Measurements from ENCODE around the gene NKAIN4.

Gene NKAIN4

GRCh38 chr20:63238514-63239125 lies 15.6 kb downstream of the NKAIN4 start:
- no peaks in the 10 kb centered on the region for H3K4me1 ChIP-seq
- no peak for DNase-seq (ENCODE audit: low spot score in 2 of 2)
- peaks cover 7% of the 10 kb centered on the region; the same call in 1 of the 2 replicates for H3K27me3 ChIP-seq (ENCODE audit: low read depth)
- in situ Hi-C loops (cut with MboI; ENCODE audit: low sequenced_read_pairs), result no loop called here
- no peaks in the 10 kb centered on the region for H3K36me3 ChIP-seq (replicated peaks)
- H3K9me3 ChIP-seq, result no peaks in the 10 kb centered on the region
- H3K4me3 ChIP-seq, result no peak overlapping the region

GRCh38 chr20:63238031-63238430 lies 16.2 kb downstream of the NKAIN4 start:
- in situ Hi-C loops (cut with MboI; ENCODE audit: low sequenced_read_pairs), result no loop called here
- no peak for DNase-seq (ENCODE audit: low spot score in 2 of 2)
- Histone ChIP-seq H3K27me3 (ENCODE audit: low read depth) (peaks cover 11% of the 10 kb centered on the region; the same call in 1 of the 2 replicates), H3K4me3 (no peak overlapping the region), H3K36me3 (replicated peaks) (no peaks in the 10 kb centered on the region), H3K9me3 (no peaks in the 10 kb centered on the region), H3K4me1 (no peaks in the 10 kb centered on the region)

- in situ Hi-C loops (cut with MboI; ENCODE audit: low sequenced_read_pairs), result no loop called here
- Histone ChIP-seq H3K4me3 (no peak overlapping the region), H3K36me3 (replicated peaks) (no peaks in the 10 kb centered on the region), H3K4me1 (no peaks in the 10 kb centered on the region), H3K27me3 (ENCODE audit: low read depth) (peaks cover 18% of the 10 kb centered on the region), H3K9me3 (no peaks in the 10 kb centered on the region)
- DNase-seq (ENCODE audit: low spot score in 2 of 2), result no peak
These were observed 18.0 kb downstream of the NKAIN4 start for GRCh38 chr20:63236116-63236837.

- Histone ChIP-seq H3K9me3 (no peaks in the 10 kb centered on the region), H3K27me3 (ENCODE audit: low read depth) (peaks cover 21% of the 10 kb centered on the region), H3K4me1 (no peaks in the 10 kb centered on the region), H3K36me3 (replicated peaks) (no peaks in the 10 kb centered on the region), H3K4me3 (no peak within 1 kb of the TSS)
- in situ Hi-C loops (cut with MboI; ENCODE audit: low sequenced_read_pairs), result no loop called here
- DNase-seq (ENCODE audit: low spot score in 2 of 2), result no peak
These were observed 18.8 kb downstream of the NKAIN4 start, which contains the start of gene BIRC7 for GRCh38 chr20:63235399-63235983. BIRC7 (plus strand) TSS chr20:63235905; CDS start chr20:63236097, 192 bp downstream.

DNA sequence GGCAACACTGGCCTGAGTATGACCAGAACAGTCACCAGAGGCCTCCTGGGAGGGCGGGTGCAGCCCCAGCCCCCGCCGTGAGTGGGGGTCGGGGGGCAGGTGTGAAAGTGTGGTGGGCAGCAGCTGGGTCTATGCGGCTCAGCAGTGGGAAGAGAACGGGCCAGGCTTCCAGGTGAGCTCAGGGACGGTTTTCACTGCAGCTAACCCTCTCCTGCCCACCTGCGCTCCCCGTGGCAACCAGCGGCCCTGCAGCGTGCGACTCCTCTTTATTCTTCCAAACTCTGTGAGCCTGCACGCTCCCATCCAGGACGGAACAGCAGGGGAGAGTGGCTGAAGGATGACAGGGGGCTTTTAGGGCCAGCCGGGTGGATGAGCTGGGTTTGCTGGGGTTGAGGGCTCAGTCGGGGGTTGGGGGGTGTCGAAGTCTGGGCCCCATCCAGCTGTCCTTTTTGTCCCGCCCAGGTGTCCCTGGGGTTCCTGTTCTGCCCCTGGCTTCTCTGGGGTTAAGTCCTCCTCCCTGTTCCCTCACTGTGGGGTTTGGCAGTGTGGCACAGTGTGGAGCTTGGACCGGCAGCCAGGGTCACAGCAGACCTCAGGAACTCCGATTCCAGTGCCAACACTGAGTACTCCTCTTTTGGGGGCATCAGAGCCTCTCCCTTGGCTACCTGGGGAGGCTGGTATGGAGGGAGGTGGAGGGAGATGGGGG lies 19.4 kb downstream of the NKAIN4 start:
- Histone ChIP-seq H3K9me3 (no peaks in the 10 kb centered on the region), H3K4me1 (no peaks in the 10 kb centered on the region), H3K4me3 (no peak overlapping the region), H3K27me3 (ENCODE audit: low read depth) (peaks cover 25% of the 10 kb centered on the region), H3K36me3 (replicated peaks) (no peaks in the 10 kb centered on the region)
- DNase-seq (ENCODE audit: low spot score in 2 of 2), result peak; percentile 36 to 62
- in situ Hi-C loops (cut with MboI; ENCODE audit: low sequenced_read_pairs), result no loop called here

- H3K4me1 ChIP-seq, result no peaks in the 10 kb centered on the region
- no peak for DNase-seq (ENCODE audit: low spot score in 2 of 2)
- peaks cover 25% of the 10 kb centered on the region for H3K27me3 ChIP-seq (ENCODE audit: low read depth)
- H3K36me3 ChIP-seq (replicated peaks), result no peaks in the 10 kb centered on the region
- no peak overlapping the region for H3K4me3 ChIP-seq
- in situ Hi-C loops (cut with MboI; ENCODE audit: low sequenced_read_pairs), result no loop called here
- H3K9me3 ChIP-seq, result no peaks in the 10 kb centered on the region
These were observed 20.3 kb downstream of the NKAIN4 start for GRCh38 chr20:63233924-63234323.

GRCh38 chr20:63233061-63233344 lies 21.3 kb downstream of the NKAIN4 start:
- Histone ChIP-seq H3K4me1 (no peaks in the 10 kb centered on the region), H3K36me3 (replicated peaks) (no peaks in the 10 kb centered on the region), H3K4me3 (no peak overlapping the region), H3K27me3 (ENCODE audit: low read depth) (peaks cover 25% of the 10 kb centered on the region), H3K9me3 (no peaks in the 10 kb centered on the region)
- DNase-seq (ENCODE audit: low spot score in 2 of 2), result no peak
- in situ Hi-C loops (cut with MboI; ENCODE audit: low sequenced_read_pairs), result no loop called here

DNA sequence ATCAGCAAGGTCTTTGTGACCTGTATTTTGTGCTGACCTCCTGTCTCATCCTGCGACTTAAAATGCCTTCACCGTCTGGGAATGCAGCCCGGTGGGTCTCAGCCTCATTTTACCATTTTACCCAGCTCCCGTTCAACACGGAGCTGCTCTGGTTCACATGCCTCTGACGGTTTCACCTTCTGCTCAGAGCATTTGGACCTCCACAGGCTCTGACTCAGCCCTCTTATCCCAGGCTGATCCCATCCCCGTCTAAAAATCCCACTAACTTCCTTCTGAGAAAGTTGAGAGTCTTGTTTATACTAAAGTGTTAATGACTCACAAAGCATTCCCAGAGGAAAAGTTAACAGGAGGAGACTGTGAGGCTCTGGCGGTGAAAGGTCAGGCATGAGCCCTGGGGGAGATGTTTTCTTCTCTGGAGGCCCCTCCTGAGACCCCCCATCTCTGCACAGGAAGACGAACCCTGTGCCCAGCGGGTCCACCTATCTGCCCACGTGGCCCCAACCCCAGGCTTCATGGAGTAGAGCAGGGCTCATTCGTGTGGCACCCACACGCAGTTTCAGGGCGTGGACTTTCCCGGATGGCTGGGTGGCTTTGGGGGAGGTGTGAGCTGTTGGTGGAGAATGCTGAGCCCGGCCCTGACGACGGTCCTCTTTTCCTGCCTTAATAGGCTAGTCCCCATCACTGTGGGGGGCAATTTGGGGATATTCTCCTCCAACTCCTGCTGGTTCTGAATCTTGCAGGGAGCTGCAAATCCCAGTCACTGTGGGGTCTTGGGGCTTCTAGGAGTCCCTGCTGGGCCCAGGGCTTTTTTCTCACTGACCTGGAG lies 21.8 kb downstream of the NKAIN4 start:
- H3K27me3 ChIP-seq (ENCODE audit: low read depth), result peaks cover 25% of the 10 kb centered on the region
- no peak overlapping the region for H3K4me3 ChIP-seq
- no peaks in the 10 kb centered on the region for H3K36me3 ChIP-seq (replicated peaks)
- no peaks in the 10 kb centered on the region for H3K4me1 ChIP-seq
- no peak for DNase-seq (ENCODE audit: low spot score in 2 of 2)
- H3K9me3 ChIP-seq, result no peaks in the 10 kb centered on the region
- in situ Hi-C loops (cut with MboI; ENCODE audit: low sequenced_read_pairs), result no loop called here

DNA sequence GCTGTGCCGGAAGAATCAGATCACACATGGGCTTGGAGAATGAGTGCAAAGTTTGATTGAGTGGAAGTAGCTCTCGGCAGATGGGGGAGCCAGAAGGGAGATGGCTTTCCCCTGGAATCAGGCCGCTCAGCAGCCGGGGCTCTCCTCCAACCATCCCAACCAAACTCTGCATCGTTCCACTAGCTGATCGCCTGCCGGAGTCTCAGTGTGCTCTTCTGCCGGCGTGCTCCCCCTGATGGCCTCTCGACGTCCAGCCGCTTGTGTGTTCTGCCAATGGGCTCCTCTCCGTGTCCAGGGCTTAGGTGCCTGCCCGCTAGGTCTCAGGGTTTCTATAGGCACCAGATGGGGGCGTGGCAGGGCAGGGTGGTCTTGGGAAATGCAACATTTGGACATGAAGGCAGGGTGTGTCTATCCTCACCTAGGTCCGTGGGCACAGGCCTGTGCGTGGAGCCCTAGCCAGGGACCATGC lies 23.4 kb downstream of the NKAIN4 start:
- Histone ChIP-seq H3K4me3 (no peak overlapping the region), H3K27me3 (ENCODE audit: low read depth) (peaks cover 25% of the 10 kb centered on the region), H3K9me3 (no peaks in the 10 kb centered on the region), H3K36me3 (replicated peaks) (no peaks in the 10 kb centered on the region), H3K4me1 (no peaks in the 10 kb centered on the region)
- in situ Hi-C loops (cut with MboI; ENCODE audit: low sequenced_read_pairs), result no loop called here
- DNase-seq (ENCODE audit: low spot score in 2 of 2), result peak; percentile 10 to 69

GRCh38 chr20:63228806-63229205 lies 25.5 kb downstream of the NKAIN4 start:
- Histone ChIP-seq H3K27me3 (ENCODE audit: low read depth) (peaks cover 25% of the 10 kb centered on the region), H3K36me3 (replicated peaks) (no peaks in the 10 kb centered on the region), H3K4me1 (no peaks in the 10 kb centered on the region), H3K9me3 (no peaks in the 10 kb centered on the region), H3K4me3 (no peak overlapping the region)
- no peak for DNase-seq (ENCODE audit: low spot score in 2 of 2)
- in situ Hi-C loops (cut with MboI; ENCODE audit: low sequenced_read_pairs), result no loop called here

DNA sequence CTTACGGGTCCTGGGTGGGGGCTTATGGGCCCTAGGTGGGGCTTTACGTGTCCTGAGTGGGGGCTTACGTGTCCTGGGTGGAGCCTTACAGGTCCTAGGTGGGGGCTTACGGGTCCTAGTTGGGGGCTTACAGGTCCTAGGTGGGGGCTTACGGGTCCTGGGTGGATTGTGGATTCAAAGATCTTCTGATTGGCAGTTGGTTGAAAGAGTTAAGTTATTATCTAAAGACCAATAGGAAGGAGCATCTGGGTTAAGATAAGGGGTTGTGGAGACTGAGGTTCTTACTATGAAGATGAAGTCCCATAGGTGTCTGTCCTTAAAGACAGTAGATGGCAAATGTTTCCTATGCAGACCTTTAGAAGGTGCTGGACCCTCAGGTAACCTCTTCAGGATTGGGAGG lies 27.0 kb downstream of the NKAIN4 start:
- DNase-seq (ENCODE audit: low spot score in 2 of 2), result no peak
- no peaks in the 10 kb centered on the region for H3K4me1 ChIP-seq
- no peak overlapping the region for H3K4me3 ChIP-seq
- H3K27me3 ChIP-seq (ENCODE audit: low read depth), result peaks cover 23% of the 10 kb centered on the region
- no peaks in the 10 kb centered on the region for H3K36me3 ChIP-seq (replicated peaks)
- H3K9me3 ChIP-seq, result no peaks in the 10 kb centered on the region
- in situ Hi-C loops (cut with MboI; ENCODE audit: low sequenced_read_pairs), result no loop called here

- DNase-seq (ENCODE audit: low spot score in 2 of 2), result no peak
- H3K9me3 ChIP-seq, result no peaks in the 10 kb centered on the region
- no peak overlapping the region for H3K4me3 ChIP-seq
- H3K36me3 ChIP-seq (replicated peaks), result no peaks in the 10 kb centered on the region
- in situ Hi-C loops (cut with MboI; ENCODE audit: low sequenced_read_pairs), result no loop called here
- H3K27me3 ChIP-seq (ENCODE audit: low read depth), result peaks cover 21% of the 10 kb centered on the region
- H3K4me1 ChIP-seq, result no peaks in the 10 kb centered on the region
These were observed 28.0 kb downstream of the NKAIN4 start for GRCh38 chr20:63226042-63226943.

Measured in HAP-1 (cell line).